ENCODE measurements around the gene CHGA. TPM values are rescaled to one million over a fixed set of nuclear protein-coding genes. Genes with fewer than 3 reads are reported as not detected.
A peak's percentile ranks its signal among the peaks of the same experiment; 100 is the strongest.

The CHGA gene
- total and polyA plus RNA-seq, 2 of the 8 experiments (the other 6 are each of a cell fraction or from before 2014, with no cell fraction given): 17.5 to 28.2 TPM

GRCh38 chr14:92922883-92923743, at the start of gene CHGA (continued):
- no peak for TF ChIP-seq BRCA1 (IDR thresholded peaks at IDR 0.05; ENCODE audit: low read depth, low read length)
- no peak for TF ChIP-seq YY1 (IDR thresholded peaks at IDR 0.05; ENCODE audit: low read depth, low read length)
- TF ChIP-seq USF2 (IDR thresholded peaks at IDR 0.05; ENCODE audit: low read length): no peak
- no peak for TF ChIP-seq RXRA (IDR thresholded peaks at IDR 0.05; ENCODE audit: insufficient read depth, low read depth, low read length)
- TF ChIP-seq SIX5 (IDR thresholded peaks at IDR 0.05; ENCODE audit: low read depth, low read length): no peak
- TF ChIP-seq CHD1 (IDR thresholded peaks at IDR 0.05; ENCODE audit: low read depth, low read length): peak; percentile 35; the same call in 1 of the 2 replicates
- TF ChIP-seq KDM1A (IDR thresholded peaks at IDR 0.05; ENCODE audit: borderline replicate concordance, low read length): no peak
- TF ChIP-seq HDAC6 (IDR thresholded peaks at IDR 0.05; ENCODE audit: low read depth, low read length): no peak
- peak; percentile 78; the same call in 1 of the 2 replicates for TF ChIP-seq RBBP5 (IDR thresholded peaks at IDR 0.05; ENCODE audit: borderline replicate concordance, low read depth, low read length)
- TF ChIP-seq SRF (IDR thresholded peaks at IDR 0.05; ENCODE audit: low read depth, low read length): no peak
- TF ChIP-seq CTBP2 (IDR thresholded peaks at IDR 0.05; ENCODE audit: borderline replicate concordance, insufficient read depth, insufficient read length, low read length): no peak
- no peak for TF ChIP-seq SP1 (IDR thresholded peaks at IDR 0.05; ENCODE audit: low read depth, low read length)
- TF ChIP-seq JUN (IDR thresholded peaks at IDR 0.05; ENCODE audit: low read depth, low read length): no peak
- peak; percentile 93 for TF ChIP-seq KDM4A (IDR thresholded peaks at IDR 0.05; ENCODE audit: low read depth, low read length, severe bottlenecking)
- no peak for TF ChIP-seq BACH1 (IDR thresholded peaks at IDR 0.05; ENCODE audit: low read length)
- TF ChIP-seq TBP (IDR thresholded peaks at IDR 0.05; ENCODE audit: low read depth, low read length): peak; percentile 83
- no peak for TF ChIP-seq GABPA (IDR thresholded peaks at IDR 0.05; ENCODE audit: borderline replicate concordance, insufficient read depth, low read length)
- TF ChIP-seq FOSL1 (IDR thresholded peaks at IDR 0.05; ENCODE audit: insufficient read depth, low read depth, low read length): no peak
- peak; percentile 87 for TF ChIP-seq CREB1 (IDR thresholded peaks at IDR 0.05)
- TF ChIP-seq CHD2 (IDR thresholded peaks at IDR 0.05; ENCODE audit: low read length): peak; percentile 34; the same call in 1 of the 2 replicates
- no peak for TF ChIP-seq SP2 (IDR thresholded peaks at IDR 0.05; ENCODE audit: low read length)
- TF ChIP-seq SIRT6 (IDR thresholded peaks at IDR 0.05; ENCODE audit: low read length): no peak
- peak; percentile 71 to 90; a peak in 2 of 4 replicates for TF ChIP-seq HDAC2 (IDR thresholded peaks at IDR 0.05; ENCODE audit: borderline replicate concordance in 1 of 2, low read depth in 2 of 2, low read length in 2 of 2)
- no peak for TF ChIP-seq KDM5A (IDR thresholded peaks at IDR 0.05; ENCODE audit: low read length)

Data from H1 (cell line).